SK-N-SH treated with all-trans-retinoic acid at 6 μM for 48 hours (cell line): Measurements from ENCODE around the gene SASH1.

Experiments used
- ATAC-seq: fragments of 200-7000 bp; cut with Tn5 transposase; 3 replicates; pipeline ENCODE4 v1.9.1; 2020; ENCODE audit warnings: mild to moderate bottlenecking, moderate library complexity
- ARNTL ChIP-seq: fragments of 450-650 bp; formaldehyde crosslinking; IDR thresholded peaks from 2 replicates; pipeline ENCODE4 v1.5.0; 2020; ENCODE audit warnings: low read depth, mild to moderate bottlenecking, moderate library complexity, borderline replicate concordance
- BACH2 ChIP-seq: fragments of 250-450 bp; sonication (Bioruptor Pico); IDR thresholded peaks from 2 replicates; pipeline ENCODE4 v1.9.0; 2021; ENCODE audit warnings: mild to moderate bottlenecking, borderline replicate concordance
- CSDC2 ChIP-seq: fragments of 250-450 bp; sonication (Bioruptor Pico); IDR thresholded peaks from 2 replicates; pipeline ENCODE4 v1.5.0; 2020; ENCODE audit warnings: mild to moderate bottlenecking, moderate library complexity
- GLIS3 ChIP-seq: fragments of 250-450 bp; sonication (Bioruptor Pico); IDR thresholded peaks from 2 replicates; pipeline ENCODE4 v1.5.0; 2020; ENCODE audit warnings: mild to moderate bottlenecking, moderate library complexity
- OSR1 ChIP-seq: fragments of 250-450 bp; sonication (Bioruptor Pico); IDR thresholded peaks from 2 replicates; pipeline ENCODE4 v1.8.0; 2022; ENCODE audit warnings: moderate library complexity, mild to moderate bottlenecking, inconsistent platforms
- PPARA ChIP-seq: fragments of 250-450 bp; sonication (Bioruptor Pico); IDR thresholded peaks from 2 replicates; pipeline ENCODE4 v1.5.0; 2020; ENCODE audit warnings: mild to moderate bottlenecking, borderline replicate concordance
- RARB ChIP-seq: fragments of 250-450 bp; sonication (Bioruptor Pico); IDR thresholded peaks from 2 replicates; pipeline ENCODE4 v1.8.0; 2021; ENCODE audit warnings: mild to moderate bottlenecking, moderate library complexity
- SNAI2 ChIP-seq: fragments of 250-450 bp; sonication (Bioruptor Pico); IDR thresholded peaks from 2 replicates; pipeline ENCODE4 v1.5.0; 2020; ENCODE audit warnings: mild to moderate bottlenecking, moderate library complexity
- TCF4 ChIP-seq: fragments of 250-450 bp; sonication (Bioruptor Pico); IDR thresholded peaks from 2 replicates; pipeline ENCODE4 v1.8.0; 2021; ENCODE audit warnings: mild to moderate bottlenecking, moderate library complexity, borderline replicate concordance
- TOX ChIP-seq: fragments of 250-450 bp; sonication (Bioruptor Pico); IDR thresholded peaks from 2 replicates; pipeline ENCODE4 v1.8.0; 2021; ENCODE audit warnings: mild to moderate bottlenecking, moderate library complexity, borderline replicate concordance
- ZC3H10 ChIP-seq: fragments of 250-450 bp; sonication (Bioruptor Pico); IDR thresholded peaks from 2 replicates; pipeline ENCODE4 v1.5.1; 2021; ENCODE audit warnings: mild to moderate bottlenecking, moderate library complexity
- ZFP3 ChIP-seq: fragments of 250-450 bp; sonication (Bioruptor Pico); IDR thresholded peaks from 2 replicates; pipeline ENCODE4 v1.5.0; 2020; ENCODE audit warnings: mild to moderate bottlenecking, moderate library complexity
- ZFP30 ChIP-seq: fragments of 450-650 bp; formaldehyde crosslinking; IDR thresholded peaks from 2 replicates; pipeline ENCODE4 v1.5.0; 2022; ENCODE audit warnings: mild to moderate bottlenecking, moderate library complexity
- ZNF565 ChIP-seq: fragments of 450-650 bp; formaldehyde crosslinking; conservative IDR thresholded peaks from 2 replicates; pipeline ENCODE4 v1.5.0; 2020; ENCODE audit warnings: low read depth, mild to moderate bottlenecking, moderate library complexity
- ZNF70 ChIP-seq: fragments of 450-650 bp; formaldehyde crosslinking; IDR thresholded peaks from 2 replicates; pipeline ENCODE4 v1.5.0; 2020; ENCODE audit warnings: mild to moderate bottlenecking, moderate library complexity
- ZNF8 ChIP-seq: fragments of 450-650 bp; formaldehyde crosslinking; IDR thresholded peaks from 2 replicates; pipeline ENCODE4 v1.5.0; 2020; ENCODE audit warnings: mild to moderate bottlenecking, moderate library complexity
- TF ChIP-seq, protein P1 (sequence below): fragments of 250-450 bp; sonication (Bioruptor Pico); IDR thresholded peaks from 2 replicates; pipeline ENCODE4 v1.5.1; 2021; ENCODE audit warnings: mild to moderate bottlenecking, moderate library complexity
- TF ChIP-seq, protein P2 (sequence below): fragments of 250-450 bp; sonication (Bioruptor Pico); IDR thresholded peaks from 2 replicates; pipeline ENCODE4 v1.8.0; 2020; ENCODE audit warnings: mild to moderate bottlenecking, moderate library complexity, borderline replicate concordance
- TF ChIP-seq, protein P3 (sequence below): fragments of 250-450 bp; sonication (Bioruptor Pico); IDR thresholded peaks from 2 replicates; pipeline ENCODE4 v1.5.0; 2020; ENCODE audit warnings: mild to moderate bottlenecking, moderate library complexity
- TF ChIP-seq, protein P4 (sequence below): fragments of 250-450 bp; sonication (Bioruptor Pico); IDR thresholded peaks from 2 replicates; pipeline ENCODE4 v1.5.1; 2020; ENCODE audit warnings: low read depth, mild to moderate bottlenecking, moderate library complexity
- TF ChIP-seq, protein P5 (sequence below): fragments of 250-450 bp; sonication (Bioruptor Pico); IDR thresholded peaks from 2 replicates; pipeline ENCODE4 v1.8.0; 2021; ENCODE audit warnings: low read depth, mild to moderate bottlenecking, moderate library complexity, borderline replicate concordance

The SASH1 gene

DNA sequence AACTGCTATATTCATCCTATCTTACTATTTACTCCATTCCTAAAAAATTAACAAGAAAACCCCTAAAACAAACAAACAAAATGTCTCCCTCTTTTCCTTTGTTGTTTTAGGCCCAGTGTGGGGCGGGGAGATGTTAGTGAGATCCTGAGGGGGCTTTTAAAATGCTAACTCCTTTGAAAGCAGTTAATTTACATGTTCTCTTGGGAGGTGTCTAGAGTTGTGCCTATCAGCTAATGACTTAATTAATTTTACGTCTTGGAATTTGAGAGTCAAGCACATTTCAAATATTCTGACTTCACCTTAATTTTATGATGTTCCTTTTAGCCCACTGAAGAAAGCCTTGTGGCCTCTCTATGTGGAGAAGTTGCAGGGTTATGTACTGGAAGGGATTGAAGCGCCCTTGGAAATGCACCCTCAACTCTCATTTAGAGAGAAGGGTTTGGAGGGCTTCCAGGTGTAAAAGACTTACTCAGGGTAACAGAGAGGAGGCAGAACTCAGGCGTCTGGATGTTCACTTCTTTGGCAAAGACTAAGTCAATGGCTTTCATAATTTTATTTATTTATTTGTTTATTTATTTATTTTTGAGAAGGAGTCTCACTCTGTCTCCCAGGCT, 4.9 kb downstream of the SASH1 start:
- ATAC-seq: no peak
- TF ChIP-seq, protein P1, sequence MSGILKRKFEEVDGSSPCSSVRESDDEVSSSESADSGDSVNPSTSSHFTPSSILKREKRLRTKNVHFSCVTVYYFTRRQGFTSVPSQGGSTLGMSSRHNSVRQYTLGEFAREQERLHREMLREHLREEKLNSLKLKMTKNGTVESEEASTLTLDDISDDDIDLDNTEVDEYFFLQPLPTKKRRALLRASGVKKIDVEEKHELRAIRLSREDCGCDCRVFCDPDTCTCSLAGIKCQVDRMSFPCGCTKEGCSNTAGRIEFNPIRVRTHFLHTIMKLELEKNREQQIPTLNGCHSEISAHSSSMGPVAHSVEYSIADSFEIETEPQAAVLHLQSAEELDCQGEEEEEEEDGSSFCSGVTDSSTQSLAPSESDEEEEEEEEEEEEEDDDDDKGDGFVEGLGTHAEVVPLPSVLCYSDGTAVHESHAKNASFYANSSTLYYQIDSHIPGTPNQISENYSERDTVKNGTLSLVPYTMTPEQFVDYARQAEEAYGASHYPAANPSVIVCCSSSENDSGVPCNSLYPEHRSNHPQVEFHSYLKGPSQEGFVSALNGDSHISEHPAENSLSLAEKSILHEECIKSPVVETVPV (CRISPR knock-in tag): no peak
- no peak for TF ChIP-seq RARB (CRISPR knock-in tag)
- TF ChIP-seq ZNF70 (CRISPR knock-in tag): no peak
- TF ChIP-seq, protein P2, sequence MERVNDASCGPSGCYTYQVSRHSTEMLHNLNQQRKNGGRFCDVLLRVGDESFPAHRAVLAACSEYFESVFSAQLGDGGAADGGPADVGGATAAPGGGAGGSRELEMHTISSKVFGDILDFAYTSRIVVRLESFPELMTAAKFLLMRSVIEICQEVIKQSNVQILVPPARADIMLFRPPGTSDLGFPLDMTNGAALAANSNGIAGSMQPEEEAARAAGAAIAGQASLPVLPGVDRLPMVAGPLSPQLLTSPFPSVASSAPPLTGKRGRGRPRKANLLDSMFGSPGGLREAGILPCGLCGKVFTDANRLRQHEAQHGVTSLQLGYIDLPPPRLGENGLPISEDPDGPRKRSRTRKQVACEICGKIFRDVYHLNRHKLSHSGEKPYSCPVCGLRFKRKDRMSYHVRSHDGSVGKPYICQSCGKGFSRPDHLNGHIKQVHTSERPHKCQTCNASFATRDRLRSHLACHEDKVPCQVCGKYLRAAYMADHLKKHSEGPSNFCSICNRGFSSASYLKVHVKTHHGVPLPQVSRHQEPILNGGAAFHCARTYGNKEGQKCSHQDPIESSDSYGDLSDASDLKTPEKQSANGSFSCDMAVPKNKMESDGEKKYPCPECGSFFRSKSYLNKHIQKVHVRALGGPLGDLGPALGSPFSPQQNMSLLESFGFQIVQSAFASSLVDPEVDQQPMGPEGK (CRISPR knock-in tag): no peak
- no peak for TF ChIP-seq GLIS3 (CRISPR knock-in tag)
- TF ChIP-seq TOX: no peak

DNA sequence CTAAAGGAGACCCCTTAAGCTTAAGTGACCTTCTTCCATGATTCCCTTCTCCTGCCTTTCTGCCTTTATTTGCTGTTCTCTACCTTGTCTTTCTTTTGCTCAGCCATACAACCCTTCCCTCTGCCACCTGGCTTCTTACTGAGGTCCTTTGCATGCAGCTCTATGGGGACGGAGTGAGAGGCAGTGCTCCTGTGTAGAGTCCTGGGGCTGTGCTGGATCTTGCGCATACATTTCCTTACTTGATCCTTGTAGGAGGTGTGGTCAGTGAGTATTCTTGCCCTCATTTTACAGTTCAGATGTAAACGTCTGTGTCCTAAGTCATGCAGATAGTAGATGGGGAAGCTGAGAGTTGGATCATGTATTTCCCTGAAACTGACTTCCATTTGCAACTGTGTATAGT, 5.7 kb downstream of the SASH1 start:
- no peak for ATAC-seq
- TF ChIP-seq, protein P2 (CRISPR knock-in tag): no peak
- TF ChIP-seq ARNTL (CRISPR knock-in tag) (no peak), ZNF8 (CRISPR knock-in tag) (no peak), SNAI2 (CRISPR knock-in tag) (no peak), RARB (CRISPR knock-in tag) (no peak), ZNF70 (CRISPR knock-in tag) (no peak), ZC3H10 (CRISPR knock-in tag) (no peak), PPARA (CRISPR knock-in tag) (no peak), OSR1 (CRISPR knock-in tag) (no peak), TCF4 (CRISPR knock-in tag) (no peak), CSDC2 (CRISPR knock-in tag) (no peak), BACH2 (no peak), GLIS3 (CRISPR knock-in tag) (no peak), TOX (no peak), ZNF565 (CRISPR knock-in tag) (no peak), ZFP3 (CRISPR knock-in tag) (no peak), ZFP30 (CRISPR knock-in tag) (no peak)
- TF ChIP-seq, protein P3, sequence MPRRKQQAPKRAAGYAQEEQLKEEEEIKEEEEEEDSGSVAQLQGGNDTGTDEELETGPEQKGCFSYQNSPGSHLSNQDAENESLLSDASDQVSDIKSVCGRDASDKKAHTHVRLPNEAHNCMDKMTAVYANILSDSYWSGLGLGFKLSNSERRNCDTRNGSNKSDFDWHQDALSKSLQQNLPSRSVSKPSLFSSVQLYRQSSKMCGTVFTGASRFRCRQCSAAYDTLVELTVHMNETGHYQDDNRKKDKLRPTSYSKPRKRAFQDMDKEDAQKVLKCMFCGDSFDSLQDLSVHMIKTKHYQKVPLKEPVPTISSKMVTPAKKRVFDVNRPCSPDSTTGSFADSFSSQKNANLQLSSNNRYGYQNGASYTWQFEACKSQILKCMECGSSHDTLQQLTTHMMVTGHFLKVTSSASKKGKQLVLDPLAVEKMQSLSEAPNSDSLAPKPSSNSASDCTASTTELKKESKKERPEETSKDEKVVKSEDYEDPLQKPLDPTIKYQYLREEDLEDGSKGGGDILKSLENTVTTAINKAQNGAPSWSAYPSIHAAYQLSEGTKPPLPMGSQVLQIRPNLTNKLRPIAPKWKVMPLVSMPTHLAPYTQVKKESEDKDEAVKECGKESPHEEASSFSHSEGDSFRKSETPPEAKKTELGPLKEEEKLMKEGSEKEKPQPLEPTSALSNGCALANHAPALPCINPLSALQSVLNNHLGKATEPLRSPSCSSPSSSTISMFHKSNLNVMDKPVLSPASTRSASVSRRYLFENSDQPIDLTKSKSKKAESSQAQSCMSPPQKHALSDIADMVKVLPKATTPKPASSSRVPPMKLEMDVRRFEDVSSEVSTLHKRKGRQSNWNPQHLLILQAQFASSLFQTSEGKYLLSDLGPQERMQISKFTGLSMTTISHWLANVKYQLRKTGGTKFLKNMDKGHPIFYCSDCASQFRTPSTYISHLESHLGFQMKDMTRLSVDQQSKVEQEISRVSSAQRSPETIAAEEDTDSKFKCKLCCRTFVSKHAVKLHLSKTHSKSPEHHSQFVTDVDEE (CRISPR knock-in tag): no peak
- TF ChIP-seq, protein P4, sequence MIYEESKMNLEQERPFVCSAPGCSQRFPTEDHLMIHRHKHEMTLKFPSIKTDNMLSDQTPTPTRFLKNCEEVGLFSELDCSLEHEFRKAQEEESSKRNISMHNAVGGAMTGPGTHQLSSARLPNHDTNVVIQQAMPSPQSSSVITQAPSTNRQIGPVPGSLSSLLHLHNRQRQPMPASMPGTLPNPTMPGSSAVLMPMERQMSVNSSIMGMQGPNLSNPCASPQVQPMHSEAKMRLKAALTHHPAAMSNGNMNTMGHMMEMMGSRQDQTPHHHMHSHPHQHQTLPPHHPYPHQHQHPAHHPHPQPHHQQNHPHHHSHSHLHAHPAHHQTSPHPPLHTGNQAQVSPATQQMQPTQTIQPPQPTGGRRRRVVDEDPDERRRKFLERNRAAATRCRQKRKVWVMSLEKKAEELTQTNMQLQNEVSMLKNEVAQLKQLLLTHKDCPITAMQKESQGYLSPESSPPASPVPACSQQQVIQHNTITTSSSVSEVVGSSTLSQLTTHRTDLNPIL (CRISPR knock-in tag): no peak
- TF ChIP-seq, protein P5, sequence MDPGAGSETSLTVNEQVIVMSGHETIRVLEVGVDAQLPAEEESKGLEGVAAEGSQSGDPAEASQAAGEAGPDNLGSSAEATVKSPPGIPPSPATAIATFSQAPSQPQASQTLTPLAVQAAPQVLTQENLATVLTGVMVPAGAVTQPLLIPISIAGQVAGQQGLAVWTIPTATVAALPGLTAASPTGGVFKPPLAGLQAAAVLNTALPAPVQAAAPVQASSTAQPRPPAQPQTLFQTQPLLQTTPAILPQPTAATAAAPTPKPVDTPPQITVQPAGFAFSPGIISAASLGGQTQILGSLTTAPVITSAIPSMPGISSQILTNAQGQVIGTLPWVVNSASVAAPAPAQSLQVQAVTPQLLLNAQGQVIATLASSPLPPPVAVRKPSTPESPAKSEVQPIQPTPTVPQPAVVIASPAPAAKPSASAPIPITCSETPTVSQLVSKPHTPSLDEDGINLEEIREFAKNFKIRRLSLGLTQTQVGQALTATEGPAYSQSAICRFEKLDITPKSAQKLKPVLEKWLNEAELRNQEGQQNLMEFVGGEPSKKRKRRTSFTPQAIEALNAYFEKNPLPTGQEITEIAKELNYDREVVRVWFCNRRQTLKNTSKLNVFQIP (CRISPR knock-in tag): no peak
